Measurements from ENCODE around the gene DNAJB14. TPM values are rescaled to one million over a fixed set of nuclear protein-coding genes. Genes with fewer than 3 reads are reported as not detected.

The DNAJB14 gene
- total and polyA plus RNA-seq, 2 of the 13 experiments (the other 11 are each of a cell fraction or from before 2014, with no cell fraction given): 9.1 to 38.1 TPM

DNA sequence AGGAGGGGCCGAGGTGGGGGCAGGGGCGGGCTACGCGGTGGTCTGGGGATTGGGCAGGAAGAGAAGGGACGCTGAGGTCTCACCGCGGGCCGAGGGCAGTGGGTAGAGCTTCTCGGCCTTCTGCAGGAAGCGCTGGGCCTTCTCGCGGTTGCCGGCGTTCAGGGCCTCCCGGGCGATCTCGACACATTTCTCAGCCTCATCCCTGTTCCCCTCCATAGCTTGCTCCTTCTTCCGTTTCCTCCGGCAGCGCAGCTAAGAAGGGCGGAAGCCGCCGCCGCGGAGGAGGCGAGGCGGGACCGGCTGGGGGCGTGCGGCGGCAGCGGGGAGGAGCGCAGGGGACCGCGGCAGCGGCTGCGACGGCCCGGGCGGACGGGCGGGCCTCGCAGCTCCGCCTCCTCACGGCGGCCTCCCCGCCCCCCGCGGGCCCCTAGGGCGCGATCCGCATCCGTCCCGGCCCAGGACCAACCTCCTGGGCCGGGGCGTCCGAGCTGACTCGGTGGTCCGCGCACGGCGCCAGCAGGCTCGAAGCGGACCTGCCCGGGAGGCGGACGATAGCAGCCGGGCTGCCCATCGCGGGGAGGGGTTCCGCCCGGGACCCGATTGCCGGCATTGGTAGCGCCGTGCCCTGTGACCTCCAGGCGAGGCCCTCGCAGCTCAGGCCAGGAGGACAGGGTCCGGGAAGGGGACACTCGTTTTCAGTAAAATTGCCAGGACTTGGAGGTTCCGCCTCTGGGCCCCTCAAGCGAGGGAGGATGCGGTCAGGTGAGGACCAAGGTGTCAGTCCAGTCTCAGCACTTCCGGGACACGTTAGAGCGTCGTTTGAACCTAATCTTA is at the start of gene DNAJB14 (continued):
- peak; percentile 53 for TF ChIP-seq NRL (CRISPR knock-in tag; IDR thresholded peaks at IDR 0.05; ENCODE audit: borderline replicate concordance)
- peak; percentile 39 for TF ChIP-seq IKZF4 (CRISPR knock-in tag; IDR thresholded peaks at IDR 0.05; ENCODE audit: borderline replicate concordance, low read depth, not compliant biosample characterization)
- TF ChIP-seq ARID4A (CRISPR knock-in tag; IDR thresholded peaks at IDR 0.05; ENCODE audit: borderline replicate concordance): peak; percentile 74
- TF ChIP-seq NFATC3 (CRISPR knock-in tag; IDR thresholded peaks at IDR 0.05): no peak
- peak; percentile 27; the same call in 1 of the 2 replicates for TF ChIP-seq ZNF564 (CRISPR knock-in tag; IDR thresholded peaks at IDR 0.05)
- no peak for TF ChIP-seq SNAPC2 (CRISPR knock-in tag; IDR thresholded peaks at IDR 0.05)
- TF ChIP-seq ZFAT (CRISPR knock-in tag; conservative IDR thresholded peaks at IDR 0.05): no peak
- no peak for TF ChIP-seq MBD4 (IDR thresholded peaks at IDR 0.05; ENCODE audit: borderline replicate concordance, low read length)
- TF ChIP-seq, protein P1, sequence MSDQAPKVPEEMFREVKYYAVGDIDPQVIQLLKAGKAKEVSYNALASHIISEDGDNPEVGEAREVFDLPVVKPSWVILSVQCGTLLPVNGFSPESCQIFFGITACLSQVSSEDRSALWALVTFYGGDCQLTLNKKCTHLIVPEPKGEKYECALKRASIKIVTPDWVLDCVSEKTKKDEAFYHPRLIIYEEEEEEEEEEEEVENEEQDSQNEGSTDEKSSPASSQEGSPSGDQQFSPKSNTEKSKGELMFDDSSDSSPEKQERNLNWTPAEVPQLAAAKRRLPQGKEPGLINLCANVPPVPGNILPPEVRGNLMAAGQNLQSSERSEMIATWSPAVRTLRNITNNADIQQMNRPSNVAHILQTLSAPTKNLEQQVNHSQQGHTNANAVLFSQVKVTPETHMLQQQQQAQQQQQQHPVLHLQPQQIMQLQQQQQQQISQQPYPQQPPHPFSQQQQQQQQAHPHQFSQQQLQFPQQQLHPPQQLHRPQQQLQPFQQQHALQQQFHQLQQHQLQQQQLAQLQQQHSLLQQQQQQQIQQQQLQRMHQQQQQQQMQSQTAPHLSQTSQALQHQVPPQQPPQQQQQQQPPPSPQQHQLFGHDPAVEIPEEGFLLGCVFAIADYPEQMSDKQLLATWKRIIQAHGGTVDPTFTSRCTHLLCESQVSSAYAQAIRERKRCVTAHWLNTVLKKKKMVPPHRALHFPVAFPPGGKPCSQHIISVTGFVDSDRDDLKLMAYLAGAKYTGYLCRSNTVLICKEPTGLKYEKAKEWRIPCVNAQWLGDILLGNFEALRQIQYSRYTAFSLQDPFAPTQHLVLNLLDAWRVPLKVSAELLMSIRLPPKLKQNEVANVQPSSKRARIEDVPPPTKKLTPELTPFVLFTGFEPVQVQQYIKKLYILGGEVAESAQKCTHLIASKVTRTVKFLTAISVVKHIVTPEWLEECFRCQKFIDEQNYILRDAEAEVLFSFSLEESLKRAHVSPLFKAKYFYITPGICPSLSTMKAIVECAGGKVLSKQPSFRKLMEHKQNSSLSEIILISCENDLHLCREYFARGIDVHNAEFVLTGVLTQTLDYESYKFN (CRISPR knock-in tag; conservative IDR thresholded peaks at IDR 0.05): 0 out of 2 replicates have a peak, but pooled peaks have one; percentile 34
- 0 out of 2 replicates have a peak, but pooled peaks have one; percentile 46 for TF ChIP-seq ZNF556 (CRISPR knock-in tag; IDR thresholded peaks at IDR 0.05; ENCODE audit: borderline replicate concordance)
- no peak for TF ChIP-seq ZNF737 (CRISPR knock-in tag; IDR thresholded peaks at IDR 0.05; ENCODE audit: borderline replicate concordance)
- peak; percentile 85 for TF ChIP-seq ELF1 (CRISPR knock-in tag; IDR thresholded peaks at IDR 0.05)

Data from HepG2 (cell line).